Endothelial cell of umbilical vein (primary cell): Measurements from ENCODE around the gene CALD1. TPM values are rescaled to one million over a fixed set of nuclear protein-coding genes. Genes with fewer than 3 reads are reported as not detected.

Experiments used
- BruUV-seq: library from RNA; stranded (reverse); fragments of 400-500 nt; replicated peaks from 2 replicates; lab custom pipeline; 2021; lab: Mats Ljungman, UMichigan
- CTCF ChIA-PET: fragments of 300-600, 350-600 bp; sonication (Branson Sonifier 250); formaldehyde crosslinking; loops from one replicate; lab custom pipeline; 2021; ENCODE audit warnings: antibody characterized with exemption, inconsistent platforms; lab: Charles Lee
- POLR2A ChIA-PET: fragments of 300-600, 350-600 bp; sonication (Branson Sonifier 250); formaldehyde crosslinking; loops from one replicate; lab custom pipeline; 2021; ENCODE audit warnings: antibody characterized with exemption, inconsistent platforms; lab: Charles Lee
- DNase-seq: peaks from one replicate; pipeline ENCODE4 v3.0.0-alpha.2; 2011; ENCODE audit warnings: low read depth, low spot score
- FAIRE-seq: peaks from 2 replicates; lab custom pipeline; 2011; peaks lifted over from hg19 to GRCh38; lab: Jason Lieb, UNC
- H2AFZ ChIP-seq: 2 replicates; pipeline ENCODE4 v1.6.0; 2012; ENCODE audit warnings: low read depth, low read length, control low read depth, inconsistent platforms
- H3K27ac ChIP-seq: 2 replicates; pipeline ENCODE4 v1.5.1; 2011; ENCODE audit warnings: low read depth, mild to moderate bottlenecking, control low read depth, low read length, moderate library complexity; ENCODE audit not compliant: insufficient read depth
- H3K27me3 ChIP-seq, 2 experiments: 2 replicates each; pipeline versions ENCODE4 v1.6.0 to v1.6.1; 2011; ENCODE audit warnings: low read length in 2 of 2, mixed read lengths in 1 of 2; ENCODE audit not compliant: control insufficient read depth in 2 of 2, insufficient read depth in 2 of 2
- H3K36me3 ChIP-seq, 2 experiments: 2 replicates in 1 of 2; 3 replicates in 1 of 2; pipeline ENCODE4 v1.5.1; 2011; ENCODE audit warnings: low read length in 2 of 2, mild to moderate bottlenecking in 1 of 2, moderate library complexity in 1 of 2; ENCODE audit not compliant: control insufficient read depth in 2 of 2, insufficient read depth in 2 of 2; ENCODE audit errors: extremely low read depth in 1 of 2
- H3K4me1 ChIP-seq: 3 replicates; pipeline ENCODE4 v1.5.1; 2011; ENCODE audit warnings: mild to moderate bottlenecking, low read length; ENCODE audit not compliant: control insufficient read depth, insufficient read depth; ENCODE audit errors: extremely low read depth
- H3K4me2 ChIP-seq: 2 replicates; pipeline ENCODE4 v1.6.1; 2011; ENCODE audit warnings: low read length, control low read depth, mixed read lengths; ENCODE audit not compliant: insufficient read depth
- H3K4me3 ChIP-seq, 3 experiments: fragments of 200-600 bp in 1 of 3; sonication (generic), shearing (Covaris generic) in 1 of 3; replicated peaks in 1 of 3; 2 replicates each; pipeline ENCODE4 v1.5.1; 2011 to 2016; ENCODE audit warnings: control low read depth in 3 of 3, low read length in 3 of 3, mild to moderate bottlenecking in 2 of 3, inconsistent platforms in 1 of 3, low read depth in 1 of 3, moderate library complexity in 1 of 3; ENCODE audit not compliant: insufficient read depth in 1 of 3
- H3K79me2 ChIP-seq: 2 replicates; pipeline ENCODE4 v1.6.0; 2012; ENCODE audit warnings: low read length, inconsistent platforms; ENCODE audit not compliant: control insufficient read depth, insufficient read depth
- H3K9ac ChIP-seq: replicated peaks from 2 replicates; pipeline ENCODE3; 2011; ENCODE audit warnings: low read length, control low read depth; ENCODE audit not compliant: insufficient read depth; ENCODE audit errors: extremely low read depth
- H3K9me1 ChIP-seq: replicated peaks from 3 replicates; pipeline ENCODE4 v1.6.0; 2011; ENCODE audit warnings: mild to moderate bottlenecking, low read length; ENCODE audit not compliant: control insufficient read depth, insufficient read depth; ENCODE audit errors: extremely low read depth
- H3K9me3 ChIP-seq: replicated peaks from 2 replicates; pipeline ENCODE4 v1.5.1; 2012; ENCODE audit warnings: low read length, inconsistent platforms; ENCODE audit not compliant: control insufficient read depth, insufficient read depth
- H4K20me1 ChIP-seq: replicated peaks from 2 replicates; pipeline ENCODE3; 2011; ENCODE audit warnings: mild to moderate bottlenecking, low read length; ENCODE audit not compliant: control insufficient read depth, insufficient read depth; ENCODE audit errors: extremely low read depth
- CTCF ChIP-seq, 2 donors: IDR thresholded peaks; 1 replicate in 1 of 2; 2 replicates in 1 of 2; pipeline ENCODE4 v1.5.1; 2011; ENCODE audit warnings: low read length in 2 of 2, mild to moderate bottlenecking in 2 of 2, moderate library complexity in 2 of 2, control low read depth in 1 of 2, inconsistent platforms in 1 of 2, low read depth in 1 of 2; ENCODE audit not compliant: insufficient read depth in 1 of 2; ENCODE audit errors: extremely low read depth in 1 of 2
- EZH2 ChIP-seq: IDR thresholded peaks from 2 replicates; pipeline ENCODE4 v1.6.1; 2012; ENCODE audit warnings: borderline replicate concordance, low read depth, mild to moderate bottlenecking, moderate library complexity, low read length, inconsistent platforms; ENCODE audit not compliant: severe bottlenecking
- FOS ChIP-seq: IDR thresholded peaks from 2 replicates; pipeline ENCODE4 v1.6.1; 2011; ENCODE audit warnings: mild to moderate bottlenecking, low read length, moderate library complexity, borderline replicate concordance; ENCODE audit not compliant: insufficient read depth
- GATA2 ChIP-seq: IDR thresholded peaks from 2 replicates; pipeline ENCODE4 v1.7.0; 2011; ENCODE audit warnings: low read depth, mild to moderate bottlenecking, moderate library complexity, mixed read lengths, low read length; ENCODE audit not compliant: insufficient read length, insufficient read depth
- JUN ChIP-seq: IDR thresholded peaks from 2 replicates; pipeline ENCODE4 v1.6.1; 2011; ENCODE audit warnings: borderline replicate concordance, low read depth; ENCODE audit not compliant: insufficient read length, insufficient read depth
- MAX ChIP-seq: IDR thresholded peaks from 2 replicates; pipeline ENCODE4 v1.6.1; 2011; ENCODE audit not compliant: insufficient read depth, insufficient read length
- MYC ChIP-seq: IDR thresholded peaks from one replicate; pipeline ENCODE4 v1.6.1; 2011; ENCODE audit warnings: mild to moderate bottlenecking, low read depth, low read length
- POLR2A ChIP-seq: IDR thresholded peaks from 2 replicates; pipeline ENCODE4 v1.6.1; 2012; ENCODE audit warnings: low read depth, mild to moderate bottlenecking, control low read depth, low read length
- POLR2AphosphoS5 ChIP-seq: IDR thresholded peaks from 2 replicates; pipeline ENCODE4 v1.6.1; 2012; ENCODE audit warnings: low read depth, mild to moderate bottlenecking, control low read depth, low read length, moderate library complexity; ENCODE audit not compliant: insufficient read depth
- dilution Hi-C: fragments of 300-500 bp; cut with MboI; formaldehyde crosslinking; loops from one replicate; pipeline ENCODE4 v1.15.0; 2019; ENCODE audit warnings: low sequenced_read_pairs; ENCODE audit not compliant: extremely low pct_ligation_motif_present
- intact Hi-C: fragments of 100-400 bp; cut with micrococcal nuclease; formaldehyde crosslinking; loops from one replicate; pipeline ENCODE4 v1.10.0; 2022
- polyA plus RNA-seq, 4 experiments: library from polyadenylated mRNA; depleted of rRNA in 3 of 4; stranded (reverse) in 3 of 4; unstranded in 1 of 4; fragments of >200 nt; gene quantifications; 2 replicates each; pipeline versions ENCODE4 v1.2.1 to v1.2.3, GENCODE V29; 2011 to 2012; ENCODE audit warnings: missing spikeins in 1 of 4
- total RNA-seq: library from RNA; stranded (reverse); gene quantifications from 2 replicates; pipeline ENCODE4 v1.2.3, GENCODE V29; 2021

Gene CALD1
- total and polyA plus RNA-seq, 2 donors (not counting 3 experiments of a cell fraction or from before 2014, with no cell fraction given), result 136 to 307 TPM

GRCh38 chr7:134993877-134994456 lies 214.5 kb downstream of the CALD1 start:
- ChIA-PET POLR2A (no interaction called here), CTCF (interaction anchor here (1.4 kb wide), 1 partner anchor 8 kb away, joined by 3 read pairs; no protein-coding TSS in a partner anchor)
- Histone ChIP-seq H3K27ac (no peak overlapping the region), H3K4me3 (no peak overlapping the region), H3K9me1 (no peaks in the 10 kb centered on the region), H3K4me2 (no peak overlapping the region), H3K79me2 (peaks cover 2% of the 10 kb centered on the region), H3K27me3 (no peaks in the 10 kb centered on the region), H3K36me3 (peaks cover 7 to 13% of the 10 kb centered on the region in 2 experiments), H3K4me1 (peaks cover 25% of the 10 kb centered on the region), H3K9me3 (no peaks in the 10 kb centered on the region), H3K9ac (no peak overlapping the region), H4K20me1 (no peaks in the 10 kb centered on the region), H2AFZ (no peak overlapping the region)
- no peak for DNase-seq
- TF ChIP-seq POLR2A, result no peak
- no peak for TF ChIP-seq CTCF (IDR thresholded peaks at IDR 0.05; ENCODE audit: extremely low read depth in 1 of 2, insufficient read depth in 1 of 2, low read depth in 1 of 2, low read length in 2 of 2)
- no peak for TF ChIP-seq FOS
- TF ChIP-seq POLR2AphosphoS5, result no peak
- TF ChIP-seq MAX, result no peak
- TF ChIP-seq GATA2, result no peak
- no peak for TF ChIP-seq JUN
- no peak for TF ChIP-seq EZH2
- no peak for TF ChIP-seq MYC
- dilution Hi-C loops (no loop called here), intact Hi-C loops (no loop called here)
- no peak for FAIRE-seq
- no TSS peak for BruUV-seq
